ENCODE results near the gene TMEM38A.

TMEM38A gene

DNA sequence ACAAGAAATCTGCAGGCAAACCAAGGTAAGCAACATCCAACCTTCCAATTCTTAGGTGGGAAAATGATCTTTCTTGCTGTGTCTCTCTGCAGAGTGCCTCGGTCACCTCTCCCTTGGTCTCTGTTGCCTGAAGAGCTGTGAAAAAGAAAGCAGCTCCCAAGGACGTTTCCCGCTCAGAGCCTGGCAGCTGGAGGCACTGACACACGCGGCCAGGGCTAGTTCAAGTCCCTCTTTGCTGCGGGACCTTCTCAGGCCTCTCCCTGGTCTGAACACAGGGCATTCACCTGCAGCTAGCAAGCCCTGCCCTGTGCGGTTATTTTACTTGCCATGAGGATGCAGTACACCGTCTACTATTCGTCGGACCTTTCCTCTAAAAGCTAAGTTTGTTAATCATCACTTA is 36.7 kb upstream of the TMEM38A start:
- TF ChIP-seq, protein P1, sequence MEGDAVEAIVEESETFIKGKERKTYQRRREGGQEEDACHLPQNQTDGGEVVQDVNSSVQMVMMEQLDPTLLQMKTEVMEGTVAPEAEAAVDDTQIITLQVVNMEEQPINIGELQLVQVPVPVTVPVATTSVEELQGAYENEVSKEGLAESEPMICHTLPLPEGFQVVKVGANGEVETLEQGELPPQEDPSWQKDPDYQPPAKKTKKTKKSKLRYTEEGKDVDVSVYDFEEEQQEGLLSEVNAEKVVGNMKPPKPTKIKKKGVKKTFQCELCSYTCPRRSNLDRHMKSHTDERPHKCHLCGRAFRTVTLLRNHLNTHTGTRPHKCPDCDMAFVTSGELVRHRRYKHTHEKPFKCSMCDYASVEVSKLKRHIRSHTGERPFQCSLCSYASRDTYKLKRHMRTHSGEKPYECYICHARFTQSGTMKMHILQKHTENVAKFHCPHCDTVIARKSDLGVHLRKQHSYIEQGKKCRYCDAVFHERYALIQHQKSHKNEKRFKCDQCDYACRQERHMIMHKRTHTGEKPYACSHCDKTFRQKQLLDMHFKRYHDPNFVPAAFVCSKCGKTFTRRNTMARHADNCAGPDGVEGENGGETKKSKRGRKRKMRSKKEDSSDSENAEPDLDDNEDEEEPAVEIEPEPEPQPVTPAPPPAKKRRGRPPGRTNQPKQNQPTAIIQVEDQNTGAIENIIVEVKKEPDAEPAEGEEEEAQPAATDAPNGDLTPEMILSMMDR (IDR thresholded peaks at IDR 0.05; ENCODE audit: low read depth, low read length, missing control alignments) = no peak
- in situ Hi-C loops (cut with HindIII; ENCODE audit: low sequenced_read_pairs) = no loop called here
- DNase-seq (ENCODE audit: low read depth) = no peak
- no peak overlapping the region for H3K4me3 ChIP-seq (ENCODE audit: low read depth, low read length)

DNA sequence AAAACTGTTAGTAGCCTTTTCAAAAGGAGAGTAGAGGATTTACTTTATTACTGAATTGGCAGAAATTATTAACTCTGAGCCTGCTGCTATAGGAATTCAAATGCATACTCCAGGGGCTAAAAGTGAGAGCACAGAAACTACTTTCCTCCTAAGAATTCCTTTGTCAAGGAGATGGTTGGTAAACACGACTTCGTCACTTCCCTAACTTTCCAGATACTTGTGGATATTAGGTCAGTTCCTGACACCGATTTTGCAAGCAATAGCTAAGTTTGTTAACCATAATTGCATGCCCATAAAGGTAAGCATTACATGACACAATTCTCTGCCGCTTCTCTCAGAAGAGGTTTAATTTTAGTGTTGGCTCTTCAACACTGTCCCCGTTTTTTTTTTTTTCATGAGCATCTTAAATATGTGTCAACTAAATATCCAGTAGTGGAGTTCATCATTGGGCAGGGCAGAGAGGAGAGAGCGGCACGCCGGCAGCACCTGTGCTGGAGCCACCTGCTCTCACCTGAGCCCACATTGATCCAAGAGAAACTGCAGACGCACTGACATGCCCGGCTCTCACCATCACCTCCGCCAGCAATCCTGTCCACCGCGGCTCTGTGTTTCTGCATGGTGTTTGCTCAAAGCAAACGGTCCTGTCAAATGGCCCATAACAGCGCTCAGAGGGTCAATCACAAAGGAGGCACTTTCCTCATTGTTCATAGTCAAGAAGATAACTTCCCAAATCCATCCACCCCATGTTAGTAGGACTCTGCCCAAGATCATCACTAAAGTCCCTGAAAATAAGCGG is 35.6 kb upstream of the TMEM38A start:
- in situ Hi-C loops (cut with HindIII; ENCODE audit: low sequenced_read_pairs) = no loop called here
- TF ChIP-seq, protein P1 (IDR thresholded peaks at IDR 0.05; ENCODE audit: low read depth, low read length, missing control alignments) = no peak
- no peak overlapping the region for H3K4me3 ChIP-seq (ENCODE audit: low read depth, low read length)
- no peak for DNase-seq (ENCODE audit: low read depth)

DNA sequence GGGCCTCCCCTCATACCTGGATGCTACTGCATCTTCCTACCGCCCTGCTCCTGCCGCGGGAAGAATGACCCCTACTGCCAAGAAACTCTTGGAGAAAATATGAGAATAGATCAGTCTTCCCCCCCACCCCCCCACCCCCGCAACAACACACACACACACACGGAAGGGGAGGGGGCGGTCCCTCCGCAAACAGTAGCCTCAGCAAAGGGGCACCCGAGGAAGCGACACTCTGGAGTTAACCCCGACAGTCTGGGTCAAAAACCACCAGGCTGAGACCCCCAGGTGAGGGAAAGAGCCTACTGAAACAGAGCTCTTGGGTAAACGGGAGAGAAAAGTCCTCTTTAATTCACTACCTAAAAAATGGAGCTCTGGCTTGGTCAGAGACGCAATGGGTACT is 34.1 kb upstream of the TMEM38A start:
- TF ChIP-seq, protein P1 (IDR thresholded peaks at IDR 0.05; ENCODE audit: low read depth, low read length, missing control alignments) = no peak
- in situ Hi-C loops (cut with HindIII; ENCODE audit: low sequenced_read_pairs) = no loop called here
- peak overlapping the region; percentile 97 for H3K4me3 ChIP-seq (ENCODE audit: low read depth, low read length)
- DNase-seq (ENCODE audit: low read depth) = no peak

DNA sequence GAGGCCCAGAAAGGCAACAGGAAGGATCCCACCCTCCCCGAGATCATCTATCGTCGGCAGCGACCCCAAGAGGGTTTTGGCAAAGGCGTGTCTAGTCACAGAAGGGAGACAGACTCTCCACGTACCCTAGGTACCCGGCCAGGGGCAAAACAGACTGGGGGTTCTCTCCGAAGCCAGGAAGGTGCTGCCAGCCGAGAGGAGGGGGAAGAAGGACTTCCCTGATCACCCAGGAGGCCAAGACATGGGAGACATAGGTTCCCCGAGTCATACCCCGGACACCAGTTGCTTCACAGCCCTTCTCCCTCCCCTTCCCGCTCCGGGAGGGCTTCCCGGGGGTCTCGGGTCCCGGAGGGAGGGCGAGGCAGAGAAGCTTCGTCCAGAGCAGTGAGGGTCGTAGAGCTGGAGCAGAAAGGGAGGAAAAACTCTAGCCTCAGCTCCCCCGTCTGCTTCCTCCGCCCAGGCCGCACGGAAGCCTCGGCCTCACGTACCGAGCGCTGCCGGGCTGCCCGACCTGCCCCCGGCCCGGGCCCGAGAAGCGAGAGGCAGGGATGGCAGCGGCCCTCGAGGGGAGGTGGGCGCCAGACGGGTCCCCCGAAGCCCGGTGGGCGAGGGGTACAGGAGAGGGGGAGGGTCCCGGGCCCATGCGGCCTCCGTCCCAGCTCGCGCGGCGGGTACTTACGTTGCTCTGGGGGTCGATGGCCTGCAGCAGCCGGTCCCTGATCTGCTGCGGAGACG is 33.6 kb upstream of the TMEM38A start:
- DNase-seq (ENCODE audit: low read depth) = no peak
- in situ Hi-C loops (cut with HindIII; ENCODE audit: low sequenced_read_pairs) = no loop called here
- peak overlapping the region; percentile 97 for H3K4me3 ChIP-seq (ENCODE audit: low read depth, low read length)
- TF ChIP-seq, protein P1 (IDR thresholded peaks at IDR 0.05; ENCODE audit: low read depth, low read length, missing control alignments) = no peak

DNA sequence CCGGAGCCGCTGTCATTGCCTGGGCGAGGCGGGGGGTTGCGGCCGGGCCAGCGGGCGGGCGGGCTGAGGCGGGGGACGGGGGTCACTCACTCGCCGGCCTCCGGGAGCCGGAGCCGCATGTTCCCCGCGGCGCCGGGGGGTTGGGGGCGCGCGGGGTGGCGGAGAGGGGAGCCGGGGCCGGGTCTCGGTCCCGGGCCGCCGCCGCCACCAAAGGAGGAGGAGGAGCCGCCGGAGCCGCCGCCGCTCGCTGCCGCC is 33.1 kb upstream of the TMEM38A start:
- peak overlapping the region; percentile 97 for H3K4me3 ChIP-seq (ENCODE audit: low read depth, low read length)
- in situ Hi-C loops (cut with HindIII; ENCODE audit: low sequenced_read_pairs) = no loop called here
- DNase-seq (ENCODE audit: low read depth) = no peak
- TF ChIP-seq, protein P1 (IDR thresholded peaks at IDR 0.05; ENCODE audit: low read depth, low read length, missing control alignments) = no peak

DNA sequence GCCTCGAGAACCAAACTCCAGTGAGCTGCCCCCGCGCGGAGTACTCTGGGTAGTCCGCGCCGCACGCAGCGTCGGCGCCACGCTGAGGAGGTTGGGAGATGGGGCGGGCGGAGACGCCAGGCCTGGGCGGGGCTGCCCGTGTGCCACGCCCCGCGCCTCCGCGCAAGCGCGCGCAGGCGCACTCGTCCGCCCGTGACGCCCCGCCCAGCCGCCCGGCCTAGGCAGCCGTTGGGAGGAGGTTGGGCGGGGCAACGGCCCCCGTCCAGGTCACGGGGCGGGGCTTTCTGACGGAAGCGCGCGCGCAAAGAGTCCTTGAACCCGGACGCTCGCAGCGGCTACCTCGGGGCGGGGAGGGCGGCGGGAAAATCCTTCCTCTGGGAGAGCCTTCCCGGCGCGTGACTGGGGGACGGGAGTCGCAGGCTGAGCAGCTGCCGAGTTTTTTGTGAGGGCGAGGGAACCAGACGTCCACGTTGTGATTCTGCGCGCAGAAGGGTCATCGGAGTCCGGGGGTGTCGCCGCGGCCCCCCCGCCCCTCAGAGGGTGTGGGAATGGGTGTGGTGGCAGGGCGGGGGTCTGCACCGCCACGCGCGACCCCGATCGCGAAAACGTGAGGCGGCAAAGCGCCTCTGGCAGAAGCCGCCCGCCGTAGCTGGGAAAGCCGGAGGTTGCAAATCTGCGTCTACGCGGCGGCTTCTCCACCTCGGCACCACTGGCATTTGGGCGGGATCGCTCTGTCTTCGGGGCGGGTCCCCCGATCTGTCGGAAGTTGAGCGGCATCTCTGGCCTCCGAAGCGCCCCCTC is 32.6 kb upstream of the TMEM38A start, which contains the start of gene MED26:
MED26 (minus strand) TSS at position 22 of the 801 bp plus-strand sequence. CDS start 261 bp downstream, outside the sequence.
- in situ Hi-C loops (cut with HindIII; ENCODE audit: low sequenced_read_pairs) = no loop called here
- peak within 1 kb of the TSS; percentile 97 for H3K4me3 ChIP-seq (ENCODE audit: low read depth, low read length)
- TF ChIP-seq, protein P1 (IDR thresholded peaks at IDR 0.05; ENCODE audit: low read depth, low read length, missing control alignments) = no peak
- DNase-seq (ENCODE audit: low read depth) = peak; percentile 71

All from astrocyte of the cerebellum (primary cell).